ENCODE data around the gene POU3F3. TPM values are rescaled to one million over a fixed set of nuclear protein-coding genes. Genes with fewer than 3 reads are reported as not detected.

Gene POU3F3
- total RNA-seq, 1 experiment from 2014 or later = 0.36 TPM

- DNase-seq (ENCODE audit: low read depth, low spot score) (no peak), ATAC-seq (no peak)
- CTCF ChIA-PET = interaction anchor here (0.5 kb wide), 1 partner anchor 401 kb away, joined by 3 read pairs; no protein-coding TSS in a partner anchor
- H3K4me3 ChIP-seq (ENCODE audit: low read depth in 2 of 2, low read length in 2 of 2) = no peak overlapping the region
- H3K27ac ChIP-seq (ENCODE audit: low read length) = no peak overlapping the region
- no peaks in the 10 kb centered on the region for H3K36me3 ChIP-seq (ENCODE audit: control insufficient read depth, insufficient read depth, low read length)
- intact Hi-C loops (cut with micrococcal nuclease; ENCODE audit: unreplicated experiment) (loop anchor here (10.0 kb wide), 1 partner anchor 1710 kb away; no protein-coding TSS in a partner anchor), in situ Hi-C loops (cut with HindIII; ENCODE audit: low pct_unique_long_range_greater_than_20kb, low sequenced_read_pairs) (no loop called here)
- H3K4me1 ChIP-seq (ENCODE audit: control insufficient read depth, insufficient read depth, low read length) = peaks cover 4% of the 10 kb centered on the region
- H3K27me3 ChIP-seq (ENCODE audit: control insufficient read depth, insufficient read depth, low read length) = peaks cover 33% of the 10 kb centered on the region
- POLR2A ChIA-PET = no interaction called here
- H3K9me3 ChIP-seq (ENCODE audit: control insufficient read depth, insufficient read depth, low read depth, low read length) = no peaks in the 10 kb centered on the region
- TF ChIP-seq REST (IDR thresholded peaks at IDR 0.05; ENCODE audit: insufficient read depth in 1 of 2, low read depth in 2 of 2, low read length in 1 of 2) = no peak
- BruUV-seq (replicated peaks) = no TSS peak
These were observed 21.3 kb downstream of the POU3F3 start for GRCh38 chr2:104875262-104875661.

- no TSS peak for BruUV-seq (replicated peaks)
- no peak for TF ChIP-seq REST (IDR thresholded peaks at IDR 0.05; ENCODE audit: insufficient read depth in 1 of 2, low read depth in 2 of 2, low read length in 1 of 2)
- no peak for TF ChIP-seq TCF7L2 (IDR thresholded peaks at IDR 0.05; ENCODE audit: low read depth, low read length)
- TF ChIP-seq CTCF (IDR thresholded peaks at IDR 0.05) = no peak
- TF ChIP-seq POLR2AphosphoS5 (IDR thresholded peaks at IDR 0.05; ENCODE audit: low read depth, low read length) = no peak
- TF ChIP-seq SIN3A (IDR thresholded peaks at IDR 0.05; ENCODE audit: borderline replicate concordance, insufficient read depth, low read depth, low read length) = no peak
- ATAC-seq (no peak), DNase-seq (ENCODE audit: low read depth, low spot score) (no peak)
- Histone ChIP-seq H3K4me3 (ENCODE audit: low read depth in 2 of 2, low read length in 2 of 2) (no peak overlapping the region), H3K27ac (ENCODE audit: low read length) (no peak overlapping the region), H3K36me3 (ENCODE audit: control insufficient read depth, insufficient read depth, low read length) (no peaks in the 10 kb centered on the region), H3K4me1 (ENCODE audit: control insufficient read depth, insufficient read depth, low read length) (peaks cover 4% of the 10 kb centered on the region), H3K9me3 (ENCODE audit: control insufficient read depth, insufficient read depth, low read depth, low read length) (no peaks in the 10 kb centered on the region), H3K27me3 (ENCODE audit: control insufficient read depth, insufficient read depth, low read length) (peaks cover 21% of the 10 kb centered on the region)
- CTCF ChIA-PET = no interaction called here
- POLR2A ChIA-PET = interaction anchor here (0.6 kb wide), 1 partner anchor 451 kb away, joined by 3 read pairs; no protein-coding TSS in a partner anchor
- in situ Hi-C loops (cut with HindIII; ENCODE audit: low pct_unique_long_range_greater_than_20kb, low sequenced_read_pairs) = no loop called here
- intact Hi-C loops (cut with micrococcal nuclease; ENCODE audit: unreplicated experiment) = loop anchor here (10.0 kb wide), 1 partner anchor 1712 kb away; no protein-coding TSS in a partner anchor
These were observed 23.0 kb downstream of the POU3F3 start for GRCh38 chr2:104876606-104877570.

All from Panc1 (cell line).